K562 (cell line): ENCODE data around the gene PI4K2B.

Source experiments
- BDP1 ChIP-seq: IDR thresholded peaks from 3 replicates; pipeline ENCODE4 v1.6.1; 2011; ENCODE audit not compliant: insufficient read length, insufficient read depth
- EHMT2 ChIP-seq: fragments of 450-650 bp; IDR thresholded peaks from 2 replicates; pipeline ENCODE4 v1.6.1; 2018; ENCODE audit warnings: antibody characterized with exemption
- EP300 ChIP-seq: IDR thresholded peaks from 2 replicates; pipeline ENCODE4 v1.6.1; 2012; ENCODE audit warnings: low read length, improper control_type of control experiment
- EZH2 ChIP-seq: IDR thresholded peaks from 2 replicates; pipeline ENCODE4 v1.6.1; 2012; ENCODE audit warnings: low read depth, mild to moderate bottlenecking, inconsistent platforms, low read length, borderline replicate concordance
- FOXM1 ChIP-seq, 2 experiments: fragments of 450-650 bp in 1 of 2; sonication (generic) in 1 of 2; formaldehyde crosslinking in 1 of 2; IDR thresholded peaks; 2 replicates each; pipeline versions ENCODE4 v1.6.1 to v1.9.0; 2017 to 2022; ENCODE audit warnings: low read depth in 2 of 2, mild to moderate bottlenecking in 2 of 2, missing genetic modification reagents in 1 of 2, moderate library complexity in 1 of 2
- IFI16 ChIP-seq: fragments of 250-450 bp; sonication (Bioruptor Pico); IDR thresholded peaks from 2 replicates; pipeline ENCODE4 v2.1.2; 2022; ENCODE audit warnings: mild to moderate bottlenecking, inconsistent platforms
- MCM2 ChIP-seq: fragments of 450-650 bp; IDR thresholded peaks from 2 replicates; pipeline ENCODE4 v1.6.1; 2017; ENCODE audit warnings: low read depth, mild to moderate bottlenecking
- NONO ChIP-seq, 2 experiments: fragments of 200-400 bp in 1 of 2; fragments of 450-650 bp in 1 of 2; formaldehyde crosslinking in 1 of 2; IDR thresholded peaks; 2 replicates each; pipeline ENCODE4 v1.6.1; 2017; ENCODE audit warnings: low read depth in 2 of 2, mild to moderate bottlenecking in 2 of 2, moderate library complexity in 2 of 2, low read length in 1 of 2
- NR1H2 ChIP-seq: sonication (generic); formaldehyde crosslinking; IDR thresholded peaks from 2 replicates; pipeline ENCODE4 v1.4.0; 2020; ENCODE audit warnings: mild to moderate bottlenecking, missing genetic modification reagents
- TARDBP ChIP-seq: fragments of 450-650 bp; IDR thresholded peaks from 2 replicates; pipeline ENCODE4 v1.6.1; 2016
- YBX1 ChIP-seq: fragments of 450-650 bp; IDR thresholded peaks from 2 replicates; pipeline ENCODE4 v1.7.1; 2016; ENCODE audit warnings: mild to moderate bottlenecking
- TF ChIP-seq, protein P1 (sequence below), 2 experiments: IDR thresholded peaks; 2 replicates each; pipeline ENCODE4 v1.6.1; 2012; ENCODE audit warnings: improper control_type of control experiment in 2 of 2, low read depth in 2 of 2, low read length in 2 of 2, borderline replicate concordance in 1 of 2
- TF ChIP-seq, protein P2 (sequence below): sonication (generic); formaldehyde crosslinking; IDR thresholded peaks from 2 replicates; pipeline ENCODE4 v1.9.0; 2022; ENCODE audit warnings: mild to moderate bottlenecking, missing genetic modification reagents
- TF ChIP-seq, protein P3 (sequence below), 3 experiments: IDR thresholded peaks in 2 of 3; conservative IDR thresholded peaks in 1 of 3; 2 replicates each; pipeline ENCODE4 v1.5.1; 2011 to 2012; ENCODE audit warnings: low read length in 3 of 3, mild to moderate bottlenecking in 3 of 3, control low read depth in 2 of 3, improper control_type of control experiment in 1 of 3, inconsistent platforms in 1 of 3, low read depth in 1 of 3, mixed read lengths in 1 of 3, moderate library complexity in 1 of 3; ENCODE audit not compliant: insufficient read depth in 2 of 3

DNA sequence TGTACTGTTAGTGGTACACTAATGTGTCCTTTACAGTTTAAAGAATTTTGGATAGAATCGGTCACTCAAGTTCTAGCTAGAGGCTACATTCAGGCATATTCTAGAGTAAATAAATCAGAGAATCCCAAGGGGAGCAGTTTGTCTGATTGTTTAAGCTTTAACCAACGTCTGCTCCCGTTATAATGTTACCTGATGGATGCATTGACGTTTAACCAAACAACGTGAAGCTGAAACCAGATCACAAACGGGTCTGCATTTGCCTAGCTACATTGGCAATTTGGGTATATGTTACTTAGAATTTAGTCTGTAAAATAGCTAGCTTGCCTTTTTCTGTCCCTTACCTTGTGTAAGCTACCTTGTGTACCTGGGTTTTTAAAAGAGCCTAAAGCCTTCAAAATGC, 1.6 kb downstream of the PI4K2B start:
- TF ChIP-seq TARDBP (no peak), NONO (IDR thresholded peaks at IDR 0.05; ENCODE audit: low read depth in 2 of 2, low read length in 1 of 2) (no peak), IFI16 (CRISPR knock-in tag) (no peak), YBX1 (no peak), FOXM1 (IDR thresholded peaks at IDR 0.05; ENCODE audit: low read depth) (no peak), FOXM1 (CRISPR knock-in tag; IDR thresholded peaks at IDR 0.05; ENCODE audit: low read depth) (no peak), BDP1 (no peak), EZH2 (no peak), MCM2 (no peak), EP300 (no peak), NR1H2 (CRISPR knock-in tag) (no peak), EHMT2 (no peak)
- TF ChIP-seq, protein P1, sequence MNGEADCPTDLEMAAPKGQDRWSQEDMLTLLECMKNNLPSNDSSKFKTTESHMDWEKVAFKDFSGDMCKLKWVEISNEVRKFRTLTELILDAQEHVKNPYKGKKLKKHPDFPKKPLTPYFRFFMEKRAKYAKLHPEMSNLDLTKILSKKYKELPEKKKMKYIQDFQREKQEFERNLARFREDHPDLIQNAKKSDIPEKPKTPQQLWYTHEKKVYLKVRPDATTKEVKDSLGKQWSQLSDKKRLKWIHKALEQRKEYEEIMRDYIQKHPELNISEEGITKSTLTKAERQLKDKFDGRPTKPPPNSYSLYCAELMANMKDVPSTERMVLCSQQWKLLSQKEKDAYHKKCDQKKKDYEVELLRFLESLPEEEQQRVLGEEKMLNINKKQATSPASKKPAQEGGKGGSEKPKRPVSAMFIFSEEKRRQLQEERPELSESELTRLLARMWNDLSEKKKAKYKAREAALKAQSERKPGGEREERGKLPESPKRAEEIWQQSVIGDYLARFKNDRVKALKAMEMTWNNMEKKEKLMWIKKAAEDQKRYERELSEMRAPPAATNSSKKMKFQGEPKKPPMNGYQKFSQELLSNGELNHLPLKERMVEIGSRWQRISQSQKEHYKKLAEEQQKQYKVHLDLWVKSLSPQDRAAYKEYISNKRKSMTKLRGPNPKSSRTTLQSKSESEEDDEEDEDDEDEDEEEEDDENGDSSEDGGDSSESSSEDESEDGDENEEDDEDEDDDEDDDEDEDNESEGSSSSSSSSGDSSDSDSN (IDR thresholded peaks at IDR 0.05; ENCODE audit: borderline replicate concordance in 1 of 2, low read depth in 2 of 2, low read length in 2 of 2) = no peak
- TF ChIP-seq, protein P2, sequence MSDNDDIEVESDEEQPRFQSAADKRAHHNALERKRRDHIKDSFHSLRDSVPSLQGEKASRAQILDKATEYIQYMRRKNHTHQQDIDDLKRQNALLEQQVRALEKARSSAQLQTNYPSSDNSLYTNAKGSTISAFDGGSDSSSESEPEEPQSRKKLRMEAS (CRISPR knock-in tag) = no peak
- TF ChIP-seq, protein P3, sequence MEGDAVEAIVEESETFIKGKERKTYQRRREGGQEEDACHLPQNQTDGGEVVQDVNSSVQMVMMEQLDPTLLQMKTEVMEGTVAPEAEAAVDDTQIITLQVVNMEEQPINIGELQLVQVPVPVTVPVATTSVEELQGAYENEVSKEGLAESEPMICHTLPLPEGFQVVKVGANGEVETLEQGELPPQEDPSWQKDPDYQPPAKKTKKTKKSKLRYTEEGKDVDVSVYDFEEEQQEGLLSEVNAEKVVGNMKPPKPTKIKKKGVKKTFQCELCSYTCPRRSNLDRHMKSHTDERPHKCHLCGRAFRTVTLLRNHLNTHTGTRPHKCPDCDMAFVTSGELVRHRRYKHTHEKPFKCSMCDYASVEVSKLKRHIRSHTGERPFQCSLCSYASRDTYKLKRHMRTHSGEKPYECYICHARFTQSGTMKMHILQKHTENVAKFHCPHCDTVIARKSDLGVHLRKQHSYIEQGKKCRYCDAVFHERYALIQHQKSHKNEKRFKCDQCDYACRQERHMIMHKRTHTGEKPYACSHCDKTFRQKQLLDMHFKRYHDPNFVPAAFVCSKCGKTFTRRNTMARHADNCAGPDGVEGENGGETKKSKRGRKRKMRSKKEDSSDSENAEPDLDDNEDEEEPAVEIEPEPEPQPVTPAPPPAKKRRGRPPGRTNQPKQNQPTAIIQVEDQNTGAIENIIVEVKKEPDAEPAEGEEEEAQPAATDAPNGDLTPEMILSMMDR (IDR thresholded peaks at IDR 0.05 in 2 of 3, conservative IDR thresholded peaks at IDR 0.05 in 1 of 3; ENCODE audit: insufficient read depth in 2 of 3, low read depth in 1 of 3, low read length in 3 of 3) = no peak
